H1 (cell line): ENCODE data around the gene TRIP13. TPM values are rescaled to one million over a fixed set of nuclear protein-coding genes. Genes with fewer than 3 reads are reported as not detected.
"Not testable (repeated sequence)": the region's sequence is repeated elsewhere in the genome, so short reads cannot be mapped to it uniquely, and the experiment has no call there.

Source experiments
- CTCF ChIA-PET: fragments of 300-600 bp; sonication (Branson Sonifier 250); formaldehyde crosslinking; loops from one replicate; lab custom pipeline; 2021; ENCODE audit not compliant: partially characterized antibody; lab: Charles Lee
- POLR2A ChIA-PET: fragments of 300-600 bp; sonication (Branson Sonifier 250); formaldehyde crosslinking; loops from one replicate; lab custom pipeline; 2021; ENCODE audit warnings: inconsistent platforms; ENCODE audit not compliant: partially characterized antibody; lab: Charles Lee
- DNase-seq, 2 experiments: peaks; one replicate each; pipeline versions ENCODE4 v3.0.0 to v3.0.0-alpha.2; 2010 to 2022; ENCODE audit warnings: low spot score in 2 of 2, low read depth in 1 of 2, mixed read lengths in 1 of 2
- FAIRE-seq: peaks from 2 replicates; lab custom pipeline; 2011; peaks lifted over from hg19 to GRCh38; lab: Jason Lieb, UNC
- H2AFZ ChIP-seq: 2 replicates; pipeline ENCODE4 v1.8.1; 2012; ENCODE audit warnings: low read length, inconsistent platforms
- H2AK5ac ChIP-seq: 2 replicates; pipeline ENCODE4 v1.6.1; 2013; ENCODE audit warnings: low read depth, low read length
- H2BK120ac ChIP-seq: replicated peaks from 2 replicates; pipeline ENCODE3; 2013; ENCODE audit warnings: low read depth, low read length, inconsistent platforms
- H2BK12ac ChIP-seq: 2 replicates; pipeline ENCODE4 v1.6.1; 2013; ENCODE audit warnings: low read depth, low read length
- H2BK15ac ChIP-seq: 2 replicates; pipeline ENCODE4 v1.6.1; 2013; ENCODE audit warnings: low read length
- H2BK20ac ChIP-seq: 2 replicates; pipeline ENCODE4 v1.6.1; 2013; ENCODE audit warnings: low read length
- H2BK5ac ChIP-seq: 2 replicates; pipeline ENCODE4 v1.6.1; 2013; ENCODE audit warnings: low read depth, low read length
- H3K14ac ChIP-seq: 2 replicates; pipeline ENCODE4 v1.6.1; 2013; ENCODE audit warnings: inconsistent platforms; ENCODE audit not compliant: insufficient read length
- H3K18ac ChIP-seq: 2 replicates; pipeline ENCODE4 v1.6.1; 2013; ENCODE audit warnings: low read length; ENCODE audit errors: extremely low read depth
- H3K23ac ChIP-seq: 2 replicates; pipeline ENCODE4 v1.6.1; 2013; ENCODE audit warnings: inconsistent platforms; ENCODE audit not compliant: insufficient read length
- H3K23me2 ChIP-seq: 2 replicates; pipeline ENCODE4 v1.6.1; 2013; ENCODE audit warnings: low read depth, low read length
- H3K27ac ChIP-seq: 2 replicates; pipeline ENCODE4 v1.6.1; 2011; ENCODE audit warnings: low read depth, low read length, inconsistent platforms
- H3K27me3 ChIP-seq, 4 experiments: replicated peaks in 1 of 4; 1 replicate in 1 of 4; 2 replicates in 3 of 4; pipeline versions ENCODE4 v1.6.1 to v1.8.1; 2011 to 2013; ENCODE audit warnings: low read length in 3 of 4, mild to moderate bottlenecking in 3 of 4, inconsistent platforms in 2 of 4, mixed read lengths in 2 of 4, moderate library complexity in 1 of 4; ENCODE audit not compliant: control insufficient read depth in 3 of 4, insufficient read depth in 3 of 4; ENCODE audit errors: extremely low read depth in 1 of 4
- H3K36me3 ChIP-seq, 4 experiments: 2 replicates each; pipeline versions ENCODE4 v1.6.1 to v1.8.1; 2011 to 2013; ENCODE audit warnings: mild to moderate bottlenecking in 4 of 4, low read length in 3 of 4, moderate library complexity in 2 of 4, control low read depth in 1 of 4, inconsistent platforms in 1 of 4; ENCODE audit not compliant: insufficient read depth in 4 of 4, control insufficient read depth in 2 of 4
- H3K4ac ChIP-seq: replicated peaks from 2 replicates; pipeline ENCODE3; 2013; ENCODE audit warnings: low read length, low read depth, mixed read lengths, inconsistent platforms; ENCODE audit not compliant: insufficient read length
- H3K4me1 ChIP-seq, 4 experiments: replicated peaks in 1 of 4; 1 replicate in 1 of 4; 2 replicates in 3 of 4; pipeline versions ENCODE4 v1.6.1 to v1.8.1; 2011 to 2013; ENCODE audit warnings: low read length in 3 of 4, inconsistent platforms in 2 of 4, mixed read lengths in 1 of 4; ENCODE audit not compliant: insufficient read depth in 4 of 4, control insufficient read depth in 3 of 4
- H3K4me2 ChIP-seq, 2 experiments: 2 replicates each; pipeline versions ENCODE4 v1.6.1 to v1.8.1; 2011 to 2013; ENCODE audit warnings: low read depth in 2 of 2, low read length in 2 of 2, control low read depth in 1 of 2, inconsistent platforms in 1 of 2, mild to moderate bottlenecking in 1 of 2; ENCODE audit not compliant: insufficient read depth in 1 of 2
- H3K4me3 ChIP-seq, 4 experiments: fragments of 200-600, 300-600 bp in 1 of 4; sonication (generic), shearing (Covaris generic), sonication (Bioruptor Twin) in 1 of 4; 2 replicates each; pipeline versions ENCODE4 v1.5.1 to v1.8.1; 2011 to 2016; ENCODE audit warnings: low read length in 4 of 4, low read depth in 3 of 4, control low read depth in 2 of 4, inconsistent platforms in 2 of 4, mild to moderate bottlenecking in 2 of 4, mixed read lengths in 1 of 4, moderate library complexity in 1 of 4; ENCODE audit not compliant: insufficient read depth in 2 of 4; ENCODE audit errors: extremely low read depth in 1 of 4
- H3K56ac ChIP-seq: replicated peaks from 2 replicates; pipeline ENCODE3; 2013; ENCODE audit warnings: low read depth, mild to moderate bottlenecking, mixed read lengths, low read length, inconsistent platforms; ENCODE audit not compliant: insufficient read length
- H3K79me1 ChIP-seq: 2 replicates; pipeline ENCODE4 v1.6.1; 2013; ENCODE audit warnings: low read depth, low read length, control low read depth
- H3K79me2 ChIP-seq, 2 experiments: 2 replicates each; pipeline versions ENCODE4 v1.6.1 to v1.8.1; 2012 to 2013; ENCODE audit warnings: low read length in 2 of 2, mild to moderate bottlenecking in 2 of 2, inconsistent platforms in 1 of 2; ENCODE audit not compliant: insufficient read depth in 2 of 2, control insufficient read depth in 1 of 2
- H3K9ac ChIP-seq, 4 experiments: replicated peaks in 1 of 4; 1 replicate in 1 of 4; 2 replicates in 3 of 4; pipeline versions ENCODE4 v1.6.1 to v1.8.1; 2011 to 2013; ENCODE audit warnings: low read depth in 3 of 4, low read length in 3 of 4, control low read depth in 2 of 4, mild to moderate bottlenecking in 2 of 4, moderate library complexity in 2 of 4, inconsistent platforms in 1 of 4; ENCODE audit errors: extremely low read depth in 1 of 4
- H3K9me3 ChIP-seq, 2 experiments: 2 replicates each; pipeline versions ENCODE4 v1.6.1 to v1.8.1; 2012 to 2013; ENCODE audit warnings: mild to moderate bottlenecking in 2 of 2, moderate library complexity in 2 of 2, control low read depth in 1 of 2, inconsistent platforms in 1 of 2, low read depth in 1 of 2, low read length in 1 of 2, mixed read lengths in 1 of 2; ENCODE audit not compliant: insufficient read depth in 2 of 2
- H4K20me1 ChIP-seq, 2 experiments: replicated peaks in 1 of 2; 2 replicates each; pipeline versions ENCODE3 to v1.8.1; 2011 to 2013; ENCODE audit warnings: inconsistent platforms in 2 of 2, low read length in 2 of 2, mild to moderate bottlenecking in 1 of 2; ENCODE audit not compliant: insufficient read depth in 2 of 2, control insufficient read depth in 1 of 2
- H4K5ac ChIP-seq: 2 replicates; pipeline ENCODE4 v1.6.1; 2013; ENCODE audit warnings: low read length, low read depth, mixed read lengths, inconsistent platforms; ENCODE audit not compliant: insufficient read length
- H4K8ac ChIP-seq: 2 replicates; pipeline ENCODE4 v1.8.0; 2013; ENCODE audit warnings: mild to moderate bottlenecking, moderate library complexity, low read length, inconsistent platforms; ENCODE audit not compliant: insufficient read depth; ENCODE audit errors: extremely low read depth
- H4K91ac ChIP-seq: replicated peaks from 2 replicates; pipeline ENCODE3; 2013; ENCODE audit warnings: low read length, mixed read lengths, inconsistent platforms; ENCODE audit not compliant: insufficient read length
- WGBS, 2 experiments: shearing (Covaris generic) in 1 of 2; methylation state at CpG; one replicate each; pipeline versions ENCODE4 v1.1.6 to v1.1.7; 2013 to 2015; ENCODE audit warnings: low lambda C conversion rate in 2 of 2, mixed read lengths in 2 of 2, inconsistent platforms in 1 of 2, low coverage in 1 of 2, missing lambda C conversion rate in 1 of 2; ENCODE audit not compliant: insufficient replicate concordance in 2 of 2, insufficient coverage in 1 of 2, insufficient read length in 1 of 2; ENCODE audit errors: extremely low coverage in 1 of 2, missing lambda C conversion rate in 1 of 2; 5-methylcytosine and 5-hydroxymethylcytosine counted together
- polyA plus RNA-seq, 7 experiments: library from polyadenylated mRNA; depleted of rRNA in 3 of 7; stranded (reverse) in 5 of 7; unstranded in 2 of 7; fragments of >200 nt in 5 of 7; fragments of 200-250 nt in 2 of 7; gene quantifications; 1 replicate in 5 of 7; 2 replicates in 1 of 7; 4 replicates in 1 of 7; pipeline versions ENCODE4 v1.2.1 to v1.2.3, GENCODE V29; 2011 to 2013; ENCODE audit warnings: missing spikeins in 2 of 7, mixed read lengths in 2 of 7
- total RNA-seq: library from RNA; stranded (reverse); fragmentation: NEBNext Ultra II Directional; extraction: Animal tissue kit (Norgen Biotek cat#: 25700); gene quantifications from 2 replicates; pipeline ENCODE4 v1.2.1, GENCODE V29; 2021

Gene TRIP13
- total and polyA plus RNA-seq, 2 of the 8 experiments (the other 6 are each of a cell fraction or from before 2014, with no cell fraction given) = 20.0 to 39.2 TPM

GRCh38 chr5:843371-843770 is 49.3 kb upstream of the TRIP13 start:
- 98% methylated on average over 12 of the region's 26 CpGs; no CpG with 5 or more reads in 1 of the 2 experiments for WGBS, 2 experiments
- H3K4ac ChIP-seq, DNase-seq: not testable (repeated sequence)

More at GRCh38 chr5:843371-843770, 49.3 kb upstream of the TRIP13 start:
- H4K8ac ChIP-seq, H3K27me3 ChIP-seq, H2BK15ac ChIP-seq, H4K20me1 ChIP-seq, H2BK5ac ChIP-seq, CTCF ChIA-PET, H3K36me3 ChIP-seq, POLR2A ChIA-PET, H3K23me2 ChIP-seq, H2BK12ac ChIP-seq, H3K4me1 ChIP-seq, H2AFZ ChIP-seq, FAIRE-seq, H3K56ac ChIP-seq, H3K23ac ChIP-seq, H3K79me1 ChIP-seq, H4K5ac ChIP-seq, H3K79me2 ChIP-seq, H3K4me2 ChIP-seq, H2BK20ac ChIP-seq, H3K9me3 ChIP-seq, H2BK120ac ChIP-seq, H3K14ac ChIP-seq, H3K9ac ChIP-seq, H3K18ac ChIP-seq, H4K91ac ChIP-seq, H3K27ac ChIP-seq, H2AK5ac ChIP-seq, H3K4me3 ChIP-seq: not testable (repeated sequence)
